Measurements from ENCODE around the gene TEAD3. TPM values are rescaled to one million over a fixed set of nuclear protein-coding genes. Genes with fewer than 3 reads are reported as not detected.

The TEAD3 gene
- total RNA-seq, 1 experiment from 2014 or later: 27.0 TPM

DNA sequence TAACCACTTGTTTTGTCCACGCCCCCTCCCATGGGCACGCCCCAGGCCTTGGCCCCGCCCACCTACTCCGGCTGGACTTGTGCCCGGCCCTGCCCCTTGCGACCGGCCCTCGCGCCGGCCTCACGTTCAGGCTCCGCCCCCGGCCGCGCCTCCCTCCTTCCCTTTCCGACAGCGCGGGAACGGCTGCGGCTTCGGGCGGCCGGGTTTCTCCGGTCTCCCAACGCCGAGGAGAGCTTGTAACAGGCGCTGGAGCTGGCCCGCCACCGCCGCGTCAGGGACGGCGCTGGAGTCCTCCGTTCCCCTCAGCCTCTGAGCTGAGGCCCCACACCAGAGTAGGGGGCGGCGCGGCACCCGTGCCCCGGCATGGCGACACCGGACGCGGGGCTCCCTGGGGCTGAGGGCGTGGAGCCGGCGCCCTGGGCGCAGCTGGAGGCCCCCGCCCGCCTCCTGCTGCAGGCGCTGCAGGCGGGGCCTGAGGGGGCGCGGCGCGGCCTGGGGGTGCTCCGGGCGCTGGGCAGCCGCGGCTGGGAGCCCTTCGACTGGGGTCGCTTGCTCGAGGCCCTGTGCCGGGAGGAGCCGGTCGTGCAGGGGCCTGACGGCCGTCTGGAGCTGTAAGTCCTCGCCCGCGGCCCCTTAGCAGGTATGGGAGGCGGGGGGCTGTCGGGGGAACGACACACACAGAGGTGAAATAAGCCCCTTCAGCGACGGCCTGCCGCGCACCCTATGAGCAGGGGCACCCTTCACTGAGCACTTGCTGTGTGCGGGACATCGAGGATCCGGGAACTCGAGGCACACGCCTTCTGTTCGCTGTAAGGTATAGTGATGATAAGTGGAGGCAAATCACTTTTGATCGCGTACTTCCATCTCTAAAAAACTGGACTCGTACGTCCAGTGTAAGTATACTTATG is 44.4 kb downstream of the TEAD3 start, which contains the start of gene FANCE:
Gene FANCE, plus strand, starts transcription at position 156 of the 908 bp plus-strand sequence. Its CDS starts 208 bp downstream, at position 364.
- no CpG with 5 or more reads among the region's 87 CpGs for WGBS (ENCODE audit: extremely low coverage, insufficient read length, low lambda C conversion rate)
- Histone ChIP-seq H2BK120ac (ENCODE audit: low read depth, low read length, poor library complexity, severe bottlenecking) (no peak within 1 kb of the TSS), H2AK5ac (ENCODE audit: insufficient read length, low read length) (no peak within 1 kb of the TSS), H2BK20ac (ENCODE audit: low read depth, low read length, poor library complexity, severe bottlenecking) (no peak within 1 kb of the TSS), H3K9ac (ENCODE audit: extremely low read depth, insufficient read length, low read length) (peak within 1 kb of the TSS; percentile 2), H4K8ac (replicated peaks; ENCODE audit: insufficient read length, low read depth, low read length) (no peak within 1 kb of the TSS), H4K91ac (ENCODE audit: insufficient read length, low read depth, low read length) (no peak within 1 kb of the TSS), H3K56ac (ENCODE audit: insufficient read length, low read depth, low read length) (no peak within 1 kb of the TSS), H4K20me1 (ENCODE audit: control insufficient read depth, insufficient read depth, insufficient read length) (no peaks in the 10 kb centered on the region), H2BK15ac (ENCODE audit: low read depth, low read length) (no peak within 1 kb of the TSS), H4K5ac (ENCODE audit: insufficient read length, low read depth, low read length) (no peak within 1 kb of the TSS), H3K79me1 (ENCODE audit: insufficient read depth, low read depth, low read length, poor library complexity, severe bottlenecking) (no peaks in the 10 kb centered on the region), H3K14ac (ENCODE audit: insufficient read depth, low read length) (no peak within 1 kb of the TSS), H2AFZ (ENCODE audit: low read length) (no peak within 1 kb of the TSS), H3K27me3 (ENCODE audit: insufficient read depth, low read length) (no peaks in the 10 kb centered on the region), H3K23ac (ENCODE audit: insufficient read length, low read depth, low read length) (no peak within 1 kb of the TSS), H2BK5ac (ENCODE audit: insufficient read length, low read length) (no peak within 1 kb of the TSS), H3K4ac (ENCODE audit: low read depth, low read length) (no peak within 1 kb of the TSS), H3K79me2 (ENCODE audit: insufficient read depth, low read length) (no peaks in the 10 kb centered on the region), H3T11ph (ENCODE audit: low read length) (no peak within 1 kb of the TSS), H3K27ac (ENCODE audit: insufficient read length, low read depth, low read length) (no peak within 1 kb of the TSS), H3K23me2 (ENCODE audit: insufficient read length, low read depth, low read length, poor library complexity, severe bottlenecking) (peaks cover 5% of the 10 kb centered on the region), H2BK12ac (ENCODE audit: insufficient read length, low read depth, low read length) (no peak within 1 kb of the TSS), H3K18ac (ENCODE audit: insufficient read length, low read depth, low read length) (no peak within 1 kb of the TSS), H3K4me2 (ENCODE audit: insufficient read depth, insufficient read length, low read length) (peak within 1 kb of the TSS; percentile 61), H3K9me3 (ENCODE audit: control insufficient read depth, low read depth, low read length) (no peaks in the 10 kb centered on the region), H3K4me1 (ENCODE audit: insufficient read depth, low read length) (0 out of 2 replicates have a peak, but pooled peaks cover 7% of the 10 kb centered on the region)
- H3K4me3 Mint-ChIP-seq: peak within 1 kb of the TSS; percentile 70 to 79
- peak; percentile 98 for DNase-seq
- peaks cover 28 to 39% of the 10 kb centered on the region in 2 experiments for H3K4me1 Mint-ChIP-seq
- peaks cover 17% of the 10 kb centered on the region for H3K27me3 Mint-ChIP-seq (ENCODE audit: low read depth)
- H3K27ac Mint-ChIP-seq: no peak within 1 kb of the TSS; a peak in 1 of 7 replicates
- no peaks in the 10 kb centered on the region for H3K9me3 Mint-ChIP-seq
- TF ChIP-seq CTCF (conservative IDR thresholded peaks at IDR 0.05): no peak
- peaks cover 10 to 18% (median 12%) of the 10 kb centered on the region in 3 experiments for H3K36me3 Mint-ChIP-seq (ENCODE audit: insufficient read depth in 1 of 3, low read depth in 3 of 3)
